Activated CD4-positive, alpha-beta T cell treated with anti-CD3 and anti-CD28 coated beads, Interleukin-2, amount 50 U/mL, for 1 hour (primary cell): Measurements from ENCODE around the gene CDC37L1.
"Not testable (repeated sequence)": the region's sequence is repeated elsewhere in the genome, so short reads cannot be mapped to it uniquely, and the experiment has no call there.

ENCODE experiments used
- DNase-seq: peaks from one replicate; pipeline ENCODE4 v3.0.0-alpha.2; 2020

Gene CDC37L1

DNA sequence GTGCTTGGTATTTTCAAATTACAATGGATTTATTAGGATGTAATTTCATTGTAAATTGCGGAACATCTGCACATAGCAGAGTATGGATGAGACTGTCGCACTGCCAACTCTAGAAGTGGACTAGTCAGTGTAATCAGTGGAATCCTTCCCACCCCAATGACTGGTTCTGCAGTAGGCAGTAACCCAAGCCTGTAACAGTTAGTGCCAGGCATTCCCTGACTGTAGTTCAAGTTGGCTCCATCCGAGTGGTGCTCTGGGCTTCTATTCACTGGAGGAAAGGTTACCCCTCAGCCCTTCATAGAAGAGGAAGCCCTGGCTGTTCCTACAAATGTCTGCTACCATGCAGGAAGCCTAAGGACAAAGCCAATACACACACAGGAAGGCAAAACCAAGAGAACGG lies 38.4 kb downstream of the CDC37L1 start:
- no peak for DNase-seq

DNA sequence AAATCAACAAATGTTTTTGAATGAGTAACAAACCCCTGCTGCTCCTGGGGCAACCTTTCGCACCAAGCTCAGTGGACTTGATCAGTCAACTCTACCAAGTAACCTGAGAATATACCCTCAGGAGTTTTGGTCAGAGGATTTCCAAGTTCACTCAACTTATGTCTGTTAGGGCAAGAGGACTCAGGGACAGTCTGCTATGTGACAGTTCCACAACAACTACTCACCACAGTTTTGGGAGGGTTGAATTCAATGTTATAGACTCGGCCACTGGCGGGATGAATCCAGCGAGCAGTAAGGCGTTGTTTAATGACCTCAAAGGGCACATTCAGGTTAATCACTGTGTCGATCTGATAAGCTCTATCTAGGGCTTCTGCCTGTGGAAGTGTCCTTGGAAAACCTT lies 39.5 kb downstream of the CDC37L1 start:
- DNase-seq, result no peak

DNA sequence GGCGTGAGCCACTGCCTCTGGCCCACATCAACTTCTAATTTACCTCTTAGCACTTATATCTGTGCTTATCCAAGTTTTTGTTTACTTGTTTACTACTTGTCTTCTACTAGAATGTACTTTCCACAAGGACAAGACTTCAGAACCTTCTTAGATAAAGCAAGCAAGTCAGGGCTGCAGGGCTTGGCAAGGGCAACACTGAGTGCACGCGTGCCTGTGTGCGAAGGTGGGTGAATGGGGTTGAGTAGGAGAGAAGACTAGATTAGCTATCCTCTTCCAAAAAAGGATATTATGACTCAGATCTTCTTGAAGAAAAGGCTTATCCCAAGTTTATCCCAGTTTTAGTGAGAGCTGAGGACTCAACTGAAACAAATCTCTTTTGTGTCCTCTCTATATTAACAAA lies 42.4 kb downstream of the CDC37L1 start:
- DNase-seq, result no peak

DNA sequence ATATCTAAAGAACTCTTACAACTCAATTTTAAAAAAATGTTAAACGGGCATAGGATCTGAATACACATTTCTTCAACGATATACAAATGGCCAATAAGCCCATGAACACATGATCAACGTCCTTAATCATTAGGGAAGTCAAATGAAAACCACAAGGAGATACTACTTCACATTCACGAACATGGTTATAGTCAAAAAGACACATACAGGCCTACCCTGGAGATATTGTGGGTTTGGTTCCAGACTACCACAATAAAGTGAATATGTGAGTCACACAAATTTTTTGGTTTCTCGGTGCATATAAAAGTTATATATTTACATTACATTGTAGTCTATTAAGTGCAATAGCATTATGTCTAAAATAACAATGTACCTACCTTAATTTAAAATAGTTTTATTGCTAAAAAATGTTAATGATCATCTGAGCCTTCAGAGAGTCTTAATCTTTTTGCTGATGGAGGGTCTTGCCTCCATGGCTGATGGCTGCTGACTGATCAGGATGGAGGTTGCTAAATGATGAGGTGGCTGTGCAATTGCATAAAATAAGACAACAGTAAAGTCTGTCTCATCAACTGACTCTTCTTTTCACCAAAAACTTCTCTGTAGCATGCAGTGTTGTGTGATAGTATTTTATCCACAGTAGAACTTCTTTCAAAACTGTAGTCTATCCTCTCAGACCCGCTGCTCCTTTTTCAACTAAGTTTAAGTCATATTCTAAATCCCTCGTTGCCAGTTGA lies 46.5 kb downstream of the CDC37L1 start:
- no peak for DNase-seq

DNA sequence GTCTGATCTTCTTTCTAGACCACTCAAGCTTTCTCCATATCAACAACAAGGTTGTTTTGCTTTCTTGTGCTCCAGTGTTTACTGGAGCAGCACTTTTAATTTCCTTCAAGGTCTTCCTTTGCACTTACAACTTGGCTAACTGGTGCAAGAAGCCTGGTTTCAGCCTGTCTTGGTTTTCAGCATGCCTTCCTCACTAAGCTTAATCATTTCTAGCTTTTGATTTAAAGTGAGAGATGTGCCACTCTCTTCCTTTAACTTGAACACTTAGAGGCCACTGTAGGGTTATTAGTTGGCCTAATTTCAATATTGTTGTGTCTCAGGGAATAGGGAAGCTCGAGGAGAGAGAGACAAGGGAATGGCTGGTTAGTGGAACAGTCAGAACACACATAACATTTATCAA lies 48.2 kb downstream of the CDC37L1 start:
- DNase-seq, result no peak

DNA sequence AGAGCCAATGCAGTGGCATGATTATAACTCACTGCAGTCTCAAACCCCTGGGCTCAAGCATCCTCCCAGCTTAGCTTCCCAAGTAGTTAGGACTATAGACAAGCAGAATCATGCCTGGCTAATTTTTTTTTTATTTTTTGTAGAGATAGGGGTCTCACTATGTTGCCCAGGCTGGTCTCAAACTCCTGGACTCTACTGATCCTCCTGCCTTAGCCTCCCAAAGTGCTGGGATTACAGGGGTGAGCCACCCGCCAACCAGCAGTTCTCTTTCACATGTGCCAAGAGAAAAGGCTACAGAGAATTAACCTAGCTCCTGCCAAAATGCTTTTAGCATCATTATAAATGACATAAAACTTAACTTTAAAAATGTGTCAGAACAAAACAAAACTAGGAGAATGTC lies 53.5 kb downstream of the CDC37L1 start:
- no peak for DNase-seq

DNA sequence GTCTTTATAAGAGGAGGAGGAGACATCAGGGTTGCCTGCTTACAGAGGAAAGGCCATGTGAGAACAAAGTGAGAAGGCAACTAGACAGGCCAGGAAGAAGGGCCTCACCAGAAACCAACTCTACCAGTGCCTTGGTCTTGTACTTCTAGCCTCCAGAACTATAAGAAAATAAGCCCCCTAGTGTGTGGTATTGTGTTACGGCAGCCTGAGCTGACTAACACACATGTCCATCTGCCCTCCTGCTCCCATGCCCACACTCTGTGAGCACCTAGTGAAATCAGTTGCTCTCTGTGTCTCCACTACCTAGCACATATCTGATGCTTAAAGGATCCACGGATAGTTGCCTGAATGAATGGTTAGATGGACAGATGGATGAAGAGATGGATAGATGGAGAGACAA lies 54.8 kb downstream of the CDC37L1 start:
- DNase-seq, result no peak

DNA sequence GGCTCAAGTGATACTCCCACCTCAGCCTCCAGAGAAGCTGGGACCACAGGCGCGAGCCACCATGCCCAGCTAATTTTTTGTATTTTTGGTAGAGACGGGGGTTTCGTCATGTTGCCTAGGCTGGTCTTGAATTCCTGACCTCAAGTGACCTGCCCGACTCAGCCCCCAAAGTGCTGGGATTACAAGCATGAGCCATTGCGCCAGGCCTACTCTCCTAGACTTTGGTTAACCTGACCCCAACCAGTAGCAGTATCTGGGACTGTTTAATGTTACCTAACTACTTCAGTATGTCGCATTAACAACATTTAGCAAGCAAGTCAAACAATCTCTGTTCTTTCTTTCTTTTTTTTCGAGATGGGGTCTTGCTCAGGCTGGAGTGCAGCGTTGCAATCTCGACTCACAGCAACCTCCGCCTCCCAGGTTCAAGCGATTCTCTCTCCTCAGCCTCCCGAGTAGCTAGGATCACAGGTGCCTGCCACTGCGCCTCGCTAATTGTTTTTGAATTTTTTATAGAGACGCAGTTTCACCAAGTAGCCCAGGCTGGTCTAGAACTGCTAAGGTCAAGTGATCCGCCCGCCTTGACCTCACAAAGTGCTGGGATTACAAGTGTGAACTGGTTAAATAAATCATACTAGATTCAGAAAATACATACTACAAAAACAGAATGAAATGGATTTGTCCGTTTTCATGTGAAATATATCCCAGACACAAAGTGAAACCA lies 59.7 kb downstream of the CDC37L1 start:
- no peak for DNase-seq

DNA sequence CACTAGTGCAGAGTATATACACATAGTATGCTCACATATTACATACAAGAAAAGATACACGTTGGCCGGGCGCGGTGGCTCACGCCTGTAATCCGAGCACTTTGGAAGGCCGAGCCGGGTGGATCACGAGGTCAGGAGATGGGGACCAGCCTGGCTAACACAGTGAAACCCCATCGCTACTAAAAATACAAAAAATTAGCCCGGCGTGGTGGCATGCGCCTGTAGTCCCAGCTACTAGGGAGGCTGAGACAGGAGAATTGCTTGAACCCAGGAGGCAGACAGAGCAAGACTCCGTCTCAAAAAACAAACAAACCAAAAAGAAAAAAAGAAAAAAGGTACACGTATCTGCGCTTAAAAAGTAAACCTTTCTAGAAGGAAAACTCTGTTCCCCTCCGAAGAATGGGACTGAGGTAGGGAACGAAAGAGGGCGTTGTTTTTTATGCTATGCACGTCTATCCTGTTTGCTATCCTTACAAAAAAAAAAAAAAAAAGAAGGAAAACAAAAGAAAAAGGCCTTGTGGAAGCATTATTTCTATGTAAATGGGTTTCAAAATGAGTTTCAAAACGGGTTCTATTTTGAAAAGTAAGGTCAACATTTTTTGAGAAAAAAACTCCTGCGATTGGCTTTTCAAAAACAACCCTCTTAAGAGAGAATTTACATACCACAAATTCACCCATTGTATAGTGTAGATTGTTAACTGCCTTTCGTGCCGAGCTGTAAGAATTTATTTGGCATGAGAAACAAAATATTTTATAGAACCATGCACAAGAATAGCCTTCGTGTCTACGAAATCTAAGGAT lies 60.4 kb downstream of the CDC37L1 start:
- no peak for DNase-seq

DNA sequence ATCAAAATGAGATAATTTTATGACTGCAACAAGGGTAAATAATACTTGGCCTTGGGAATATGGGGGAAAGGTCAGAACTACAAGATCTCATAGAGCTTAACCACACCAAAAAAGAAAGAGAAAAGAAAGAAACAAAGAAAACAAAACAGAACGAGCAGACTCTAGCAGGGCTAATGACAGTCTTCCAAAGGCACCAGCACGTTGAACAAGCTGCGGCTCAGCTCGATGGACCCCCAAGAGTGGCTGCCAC lies 60.9 kb downstream of the CDC37L1 start:
- no peak for DNase-seq

DNA sequence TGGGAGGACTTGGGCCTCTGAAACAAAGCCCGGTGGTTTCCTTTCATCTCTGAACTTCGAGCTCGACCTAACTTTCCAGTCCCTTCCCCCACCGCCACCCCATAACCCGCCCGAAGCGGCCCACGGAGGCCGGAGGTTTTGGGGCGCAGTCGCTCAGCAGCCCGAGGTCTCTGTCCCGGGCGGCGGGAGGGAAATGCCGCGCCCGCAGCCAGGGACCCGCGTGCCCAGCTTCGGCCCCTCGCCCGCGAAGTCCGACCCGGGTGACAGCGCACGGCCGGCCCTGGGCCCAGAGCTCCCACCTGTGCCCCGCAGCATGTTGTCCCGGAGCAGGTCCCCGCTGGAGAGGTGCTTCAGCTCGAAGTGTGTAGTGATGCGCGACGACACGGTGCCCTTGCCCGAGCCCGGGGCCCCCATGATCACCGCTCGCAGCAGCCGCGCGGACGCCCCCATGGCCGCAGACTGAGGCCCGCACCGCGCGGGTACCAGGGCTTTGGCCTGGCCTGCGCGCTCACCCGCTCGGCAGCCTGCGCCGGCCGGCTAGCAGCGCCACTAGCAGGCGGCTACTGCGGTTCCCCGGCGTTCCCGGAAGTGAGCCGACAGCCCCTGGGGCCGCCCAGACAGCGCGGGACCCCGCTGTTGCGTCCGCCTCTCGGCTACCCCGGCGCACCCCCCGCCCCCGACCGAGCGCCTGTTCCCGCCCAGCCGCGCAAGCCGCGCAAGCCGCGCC lies 61.4 kb downstream of the CDC37L1 start, which contains the start of gene AK3:
AK3 (minus strand) TSS at position 565 of the 727 bp plus-strand sequence; CDS start at position 450, 115 bp downstream.
- DNase-seq, result peak; percentile 74

DNA sequence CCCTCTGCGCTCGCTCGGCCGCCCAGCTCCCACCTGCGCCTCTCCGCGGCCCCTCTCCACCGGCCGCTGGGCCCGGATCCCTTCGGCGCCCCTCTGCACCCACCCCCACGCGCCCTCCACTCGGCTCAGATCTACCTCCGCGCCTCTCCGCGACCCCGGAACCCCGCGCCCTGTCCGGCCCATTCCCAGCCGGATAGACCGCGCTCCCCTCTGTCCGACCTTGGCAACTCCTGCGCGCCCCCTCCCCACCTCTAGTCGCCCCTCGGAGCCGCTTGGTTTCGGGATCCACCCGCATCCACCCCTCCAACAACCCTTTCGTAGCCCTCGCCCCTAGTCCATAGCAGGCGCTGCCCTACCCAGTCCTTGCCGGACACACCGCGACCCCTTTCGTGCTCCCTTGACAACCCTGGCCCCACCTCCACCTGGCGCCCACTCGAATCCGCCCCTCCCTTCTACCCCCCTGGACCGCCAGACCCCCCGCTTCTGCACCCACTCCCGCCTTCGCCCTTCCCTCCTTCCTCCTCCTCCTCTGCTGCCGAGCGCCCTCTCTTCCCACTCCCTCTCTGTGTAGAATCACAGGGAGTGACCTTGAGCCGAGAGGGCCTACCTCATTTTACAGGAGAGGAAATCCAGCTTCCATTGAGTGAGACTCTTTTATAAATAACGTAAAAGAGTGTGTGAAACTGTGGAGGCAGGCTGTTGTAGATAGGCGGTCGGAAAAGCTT lies 62.2 kb downstream of the CDC37L1 start:
- peak; percentile 10 for DNase-seq

DNA sequence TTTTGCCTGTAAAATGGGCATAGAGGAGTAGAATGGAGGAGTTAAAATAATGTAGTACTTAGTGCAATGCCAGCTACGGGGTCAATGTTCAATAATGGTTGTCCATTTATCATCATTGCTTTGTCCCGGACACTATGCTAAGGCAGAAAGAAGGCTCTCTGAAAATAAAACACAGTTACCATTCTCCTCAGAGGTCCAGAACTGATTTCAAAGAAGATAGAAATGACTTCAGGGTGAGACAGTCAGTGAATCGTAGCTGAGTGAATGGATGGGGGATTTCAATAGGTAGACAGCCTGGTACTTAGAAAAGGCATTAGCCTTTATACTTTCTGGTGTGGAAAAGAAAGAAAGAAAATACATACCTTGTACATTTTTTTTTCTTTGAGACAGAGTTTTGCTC lies 62.9 kb downstream of the CDC37L1 start:
- DNase-seq, result no peak

DNA sequence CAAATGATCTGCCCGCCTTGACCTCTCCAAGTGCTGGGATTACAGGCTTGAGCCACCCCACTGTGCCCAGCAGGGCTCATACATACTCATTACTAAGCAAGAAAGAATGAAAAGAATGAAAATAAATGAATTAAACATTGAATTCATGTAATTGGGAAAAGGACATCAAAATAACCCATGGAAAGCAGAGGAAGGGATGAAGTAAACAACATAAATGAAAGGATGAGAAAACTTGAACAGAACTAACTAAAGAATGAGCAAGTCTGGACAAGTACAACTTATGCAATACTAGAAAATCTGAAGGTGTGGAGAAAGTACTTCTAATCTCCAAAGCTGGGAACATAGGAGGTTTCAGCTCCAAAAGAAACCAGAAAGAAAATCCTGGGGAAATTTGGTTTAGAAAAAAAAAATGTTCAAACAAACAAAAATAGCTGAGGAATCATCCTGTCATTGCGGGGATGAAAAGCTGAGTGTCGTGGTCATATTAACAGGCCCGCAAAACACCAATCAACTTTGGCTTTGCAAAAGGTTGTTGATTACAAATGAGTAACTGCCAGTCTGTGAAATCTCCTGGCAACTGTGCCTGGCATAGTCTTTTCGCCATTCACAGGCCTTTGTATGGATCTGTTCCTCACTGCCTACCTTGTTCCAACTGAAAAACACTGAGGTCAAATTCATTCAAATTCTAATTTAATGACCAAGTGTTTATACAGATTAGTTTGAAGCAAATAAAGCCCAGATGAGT lies 63.9 kb downstream of the CDC37L1 start:
- no peak for DNase-seq

DNA sequence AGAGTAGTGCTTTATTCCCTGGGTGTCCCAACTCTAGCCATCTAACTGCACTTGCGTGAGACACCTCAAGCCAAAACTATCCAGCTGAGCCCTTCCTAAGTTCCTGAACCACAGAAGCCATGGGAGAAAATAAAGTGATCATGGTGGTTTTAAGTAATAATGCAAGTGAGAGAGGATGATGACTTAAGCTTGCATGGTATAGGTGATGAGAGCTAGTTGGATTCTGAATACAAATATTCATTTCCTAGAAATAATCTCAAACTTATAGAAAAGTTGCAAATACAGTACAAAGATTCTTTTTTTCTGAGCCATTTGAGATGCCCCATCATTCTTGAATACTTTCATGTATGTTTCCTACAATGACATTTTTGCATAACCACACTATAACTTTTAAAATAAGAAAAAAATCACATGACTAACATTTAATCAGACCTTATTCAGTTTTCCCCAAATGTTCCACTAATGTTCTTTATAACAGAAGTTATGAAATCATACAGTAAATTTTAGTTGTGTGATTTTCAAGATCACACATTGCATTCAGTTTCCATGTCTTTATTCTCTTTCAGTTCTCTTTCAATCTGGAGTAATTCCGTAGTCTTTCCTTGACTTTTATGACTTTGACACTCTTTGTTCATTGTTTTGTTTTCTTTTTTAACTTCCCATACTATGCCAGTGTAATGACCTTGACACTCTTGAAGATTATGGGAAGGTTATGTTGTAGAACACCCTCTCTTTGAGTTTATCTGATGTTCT lies 67.1 kb downstream of the CDC37L1 start:
- no peak for DNase-seq

DNA sequence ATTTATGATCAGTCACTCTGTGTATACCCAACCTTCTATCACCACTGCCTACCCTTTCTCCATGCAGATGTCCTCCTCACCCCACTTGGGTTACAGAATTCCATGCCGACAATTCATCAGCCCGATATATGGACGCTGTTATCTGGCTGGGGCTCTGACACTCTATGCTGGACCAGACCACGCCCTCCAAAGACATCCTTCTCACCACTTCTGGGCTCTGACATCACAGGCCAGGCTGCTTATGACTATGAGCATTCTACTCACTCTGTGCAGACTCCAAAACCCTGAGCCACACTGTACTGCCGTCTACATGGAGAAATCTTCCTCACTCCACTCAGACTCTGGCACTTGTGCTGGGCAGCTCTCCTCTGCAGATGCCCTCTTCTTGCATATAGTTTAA lies 69.2 kb downstream of the CDC37L1 start:
- DNase-seq, result no peak

DNA sequence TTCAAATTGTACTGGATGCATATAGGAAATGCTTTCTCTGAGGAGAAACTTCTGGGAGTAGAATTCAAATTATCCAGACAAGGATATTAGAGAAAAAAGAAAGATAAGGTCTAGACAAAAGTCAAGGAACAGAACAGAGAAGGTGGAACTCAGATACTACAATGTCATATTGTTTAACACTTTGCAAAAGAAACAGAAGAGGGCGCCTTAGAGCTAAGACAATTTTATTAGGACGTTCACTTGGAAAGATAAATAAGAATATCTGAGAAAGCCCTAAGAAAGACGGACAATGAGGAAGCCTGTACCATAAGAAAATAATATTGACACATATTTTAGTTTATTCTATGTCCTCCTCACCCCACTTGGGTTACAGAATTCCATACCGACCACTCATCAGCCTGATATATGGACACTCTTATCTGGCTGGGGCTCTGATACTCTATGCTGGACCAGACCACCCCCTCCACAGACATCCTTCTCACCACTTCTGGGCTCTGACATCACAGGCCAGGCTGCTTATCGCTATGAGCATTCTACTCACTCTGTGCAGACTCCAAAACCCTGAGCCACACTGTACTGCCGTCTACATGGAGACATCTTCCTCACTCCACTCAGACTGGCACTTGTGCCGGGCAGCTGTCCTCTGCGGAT lies 70.8 kb downstream of the CDC37L1 start:
- DNase-seq, result no peak

DNA sequence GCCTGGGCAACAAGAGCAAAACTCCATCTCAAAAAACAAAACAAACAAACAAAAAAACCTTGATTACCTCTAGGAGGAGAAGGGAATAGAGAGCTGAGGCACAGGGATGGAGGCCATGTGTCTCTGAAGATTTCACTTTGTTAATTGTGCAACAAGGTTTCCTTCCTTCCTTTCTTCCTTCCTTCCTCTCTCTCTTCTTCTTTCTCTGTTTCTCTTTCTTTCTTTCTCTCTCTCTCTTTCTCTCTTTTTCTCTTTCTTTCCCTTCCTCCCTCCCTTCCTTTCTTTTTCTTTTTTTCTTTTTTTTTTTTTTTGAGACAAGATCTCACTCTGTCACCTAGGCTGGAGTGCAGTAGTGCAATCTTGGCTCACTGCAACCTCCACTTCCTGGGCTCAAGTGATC lies 75.2 kb downstream of the CDC37L1 start:
- DNase-seq, result not testable (repeated sequence)

DNA sequence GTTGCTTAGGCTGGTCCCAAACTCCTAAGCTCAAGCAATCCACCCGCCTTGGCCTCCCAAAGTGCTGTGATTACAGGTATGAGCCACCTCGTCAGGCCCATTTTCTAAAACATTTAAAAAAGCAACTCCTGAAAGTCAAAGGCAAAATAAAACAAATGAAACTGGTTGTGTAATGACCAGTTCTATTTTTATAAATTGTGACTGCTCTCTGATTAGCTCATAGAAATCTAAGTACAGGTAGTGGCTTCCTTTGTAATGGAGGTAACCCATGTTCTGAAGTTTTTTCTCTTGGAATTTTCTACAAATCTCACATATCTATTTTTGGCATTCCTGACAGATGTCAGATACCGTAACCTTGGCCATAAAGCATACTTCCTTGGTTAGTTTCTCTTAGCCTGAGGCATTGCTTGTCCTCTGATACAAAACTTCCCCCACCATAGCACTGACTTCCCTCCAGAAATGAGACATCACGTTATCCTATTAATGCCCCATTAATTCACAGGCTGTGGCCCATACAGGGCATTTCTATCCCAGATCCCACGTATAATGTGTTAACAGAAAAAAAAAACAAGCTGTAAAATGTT lies 75.7 kb downstream of the CDC37L1 start:
- DNase-seq, result no peak

DNA sequence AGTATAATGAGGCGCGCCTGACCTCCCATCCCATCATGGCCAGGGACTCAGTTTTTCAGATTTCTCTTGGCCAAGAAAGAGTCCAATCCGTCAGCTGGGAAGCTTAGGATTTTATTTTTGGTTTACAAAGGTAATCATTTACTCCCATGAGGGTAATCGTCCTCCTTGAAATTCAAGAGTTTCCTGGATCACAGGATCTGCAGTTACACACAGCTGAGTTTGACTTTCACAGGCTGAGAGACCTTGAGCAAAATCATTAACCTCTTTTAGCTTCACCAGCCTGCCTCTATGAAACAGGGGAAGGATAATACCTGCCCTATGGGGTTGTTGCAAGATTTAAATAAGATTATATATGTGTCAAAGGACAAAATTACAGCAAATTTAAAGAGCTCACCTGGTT lies 77.1 kb downstream of the CDC37L1 start:
- DNase-seq, result no peak
